OCI-LY7 (cell line): Measurements from ENCODE around the gene CSRNP3. TPM values are rescaled to one million over a fixed set of nuclear protein-coding genes. Genes with fewer than 3 reads are reported as not detected.

Experiments
- BruUV-seq: library from RNA; stranded (reverse); fragments of 400-500 nt; replicated peaks from 2 replicates; lab custom pipeline; 2021; lab: Mats Ljungman, UMichigan
- CTCF ChIA-PET: fragments of 300-600 bp; sonication (Branson Sonifier 250); formaldehyde crosslinking; loops from one replicate; lab custom pipeline; 2022; ENCODE audit warnings: antibody characterized with exemption; ENCODE audit not compliant: unreplicated experiment; lab: Charles Lee
- POLR2A ChIA-PET: fragments of 300-600 bp; sonication (Branson Sonifier 250); formaldehyde crosslinking; loops from one replicate; lab custom pipeline; 2022; ENCODE audit warnings: antibody characterized with exemption; lab: Charles Lee
- DNase-seq: peaks from one replicate; pipeline ENCODE4 v3.0.0-alpha.2; 2015; ENCODE audit warnings: low spot score
- H2AFZ ChIP-seq: fragments of 200-600 bp; sonication (generic), shearing (Covaris generic); 2 replicates; pipeline ENCODE4 v1.6.1; 2014; ENCODE audit warnings: mild to moderate bottlenecking, antibody characterized with exemption, low read length, moderate library complexity
- H3K27ac ChIP-seq: fragments of 200-600 bp; sonication (generic); 2 replicates; pipeline ENCODE4 v1.5.1; 2014; ENCODE audit warnings: mixed run types, low read depth, mild to moderate bottlenecking, moderate library complexity, low read length, inconsistent platforms; ENCODE audit not compliant: poor library complexity, severe bottlenecking
- H3K36me3 ChIP-seq: fragments of 200-600 bp; sonication (generic); 2 replicates; pipeline ENCODE4 v1.6.1; 2014; ENCODE audit warnings: mild to moderate bottlenecking, antibody characterized with exemption, low read length, moderate library complexity, mixed read lengths; ENCODE audit not compliant: insufficient read depth
- H3K4me1 ChIP-seq: fragments of 200-600 bp; sonication (generic); 2 replicates; pipeline ENCODE4 v1.5.1; 2014; ENCODE audit warnings: mild to moderate bottlenecking, low read length; ENCODE audit not compliant: insufficient read depth, poor library complexity, severe bottlenecking
- H3K4me2 ChIP-seq: fragments of 200-600 bp; sonication (generic); 2 replicates; pipeline ENCODE4 v1.6.1; 2014; ENCODE audit warnings: mild to moderate bottlenecking, low read length
- H3K4me3 ChIP-seq: fragments of 200-600 bp; sonication (generic); 2 replicates; pipeline ENCODE4 v1.5.1; 2014; ENCODE audit warnings: mild to moderate bottlenecking, low read depth, low read length; ENCODE audit not compliant: poor library complexity, severe bottlenecking
- H3K79me2 ChIP-seq: fragments of 200-600 bp; sonication (generic); 2 replicates; pipeline ENCODE4 v1.6.1; 2016; ENCODE audit warnings: low read depth, mild to moderate bottlenecking, low read length, moderate library complexity, mixed read lengths; ENCODE audit not compliant: insufficient read depth
- H3K9me2 ChIP-seq: fragments of 200-600 bp; sonication (generic); 2 replicates; pipeline ENCODE4 v1.6.1; 2016; ENCODE audit warnings: mild to moderate bottlenecking, low read length, mixed read lengths; ENCODE audit not compliant: insufficient read depth
- H3K9me3 ChIP-seq: fragments of 200-600 bp; sonication (generic); 2 replicates; pipeline ENCODE4 v1.6.1; 2014; ENCODE audit warnings: mild to moderate bottlenecking, mixed run types, low read length, mixed read lengths
- H4K20me1 ChIP-seq: fragments of 200-600 bp; sonication (generic); 2 replicates; pipeline ENCODE4 v1.6.1; 2014; ENCODE audit warnings: mild to moderate bottlenecking, antibody characterized with exemption, low read length, moderate library complexity, mixed read lengths; ENCODE audit not compliant: insufficient read depth
- EZH2phosphoT487 ChIP-seq: fragments of 200-600 bp; sonication (generic); IDR thresholded peaks from 2 replicates; pipeline ENCODE4 v1.6.1; 2018; ENCODE audit warnings: low read depth, borderline replicate concordance, mild to moderate bottlenecking, mixed run types, antibody characterized with exemption, low read length, moderate library complexity, mixed read lengths
- intact Hi-C: fragments of 100-400 bp; cut with micrococcal nuclease; formaldehyde crosslinking; loops from one replicate; pipeline ENCODE4 v1.10.0; 2022; ENCODE audit not compliant: unreplicated experiment
- total RNA-seq, 2 experiments: library from RNA; depleted of rRNA in 1 of 2; stranded (reverse); fragments of >200 nt in 1 of 2; shearing (Covaris generic) in 1 of 2; gene quantifications; 2 replicates each; pipeline ENCODE4 v1.2.3, GENCODE V29; 2014 to 2022
- TF ChIP-seq, protein P1 (sequence below): fragments of 200-600 bp; sonication (generic); conservative IDR thresholded peaks from 2 replicates; pipeline ENCODE4 v1.5.1; 2014; ENCODE audit warnings: mild to moderate bottlenecking, antibody characterized with exemption, low read length, moderate library complexity, mixed read lengths

Gene CSRNP3
- total RNA-seq, 2 experiments from 2014 or later = 0.44 to 1.4 TPM

DNA sequence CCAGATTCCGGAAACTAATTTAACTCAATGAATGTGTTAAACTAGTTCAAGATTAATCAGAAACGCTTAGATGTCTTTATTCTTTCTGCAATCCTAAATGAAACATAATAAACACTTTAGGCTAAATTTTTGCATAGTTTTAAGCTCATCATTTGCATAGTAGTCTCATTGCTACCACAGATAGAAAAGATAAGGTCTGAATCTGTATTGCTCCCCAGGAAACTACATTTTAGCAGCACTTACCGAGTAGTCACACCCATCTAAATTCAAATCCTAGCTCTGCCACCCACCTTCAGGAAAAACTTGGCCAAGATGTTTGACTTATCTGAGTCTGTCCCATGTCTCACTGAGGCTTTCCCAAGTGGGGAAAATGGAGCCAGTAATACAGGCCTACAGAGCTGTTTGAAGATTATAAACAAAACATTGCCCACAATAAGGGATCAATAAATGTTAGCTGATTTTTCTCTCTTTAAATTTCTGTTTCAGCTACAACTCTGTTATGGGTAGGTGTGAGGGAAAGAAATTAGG lies 237.5 kb downstream of the CSRNP3 start:
- H2AFZ ChIP-seq = no peak overlapping the region
- no peak for DNase-seq
- no peak overlapping the region for H3K4me2 ChIP-seq
- H4K20me1 ChIP-seq = no peaks in the 10 kb centered on the region
- ChIA-PET POLR2A (interaction anchor here (0.6 to 1.2 kb wide), 4 partner anchors 51 to 273 kb away, joined by 3 to 4 read pairs (median 3); no protein-coding TSS in a partner anchor), CTCF (no interaction called here)
- H3K79me2 ChIP-seq = no peaks in the 10 kb centered on the region
- BruUV-seq = no TSS peak
- no peaks in the 10 kb centered on the region for H3K36me3 ChIP-seq
- no peaks in the 10 kb centered on the region for H3K4me1 ChIP-seq
- TF ChIP-seq, protein P1, sequence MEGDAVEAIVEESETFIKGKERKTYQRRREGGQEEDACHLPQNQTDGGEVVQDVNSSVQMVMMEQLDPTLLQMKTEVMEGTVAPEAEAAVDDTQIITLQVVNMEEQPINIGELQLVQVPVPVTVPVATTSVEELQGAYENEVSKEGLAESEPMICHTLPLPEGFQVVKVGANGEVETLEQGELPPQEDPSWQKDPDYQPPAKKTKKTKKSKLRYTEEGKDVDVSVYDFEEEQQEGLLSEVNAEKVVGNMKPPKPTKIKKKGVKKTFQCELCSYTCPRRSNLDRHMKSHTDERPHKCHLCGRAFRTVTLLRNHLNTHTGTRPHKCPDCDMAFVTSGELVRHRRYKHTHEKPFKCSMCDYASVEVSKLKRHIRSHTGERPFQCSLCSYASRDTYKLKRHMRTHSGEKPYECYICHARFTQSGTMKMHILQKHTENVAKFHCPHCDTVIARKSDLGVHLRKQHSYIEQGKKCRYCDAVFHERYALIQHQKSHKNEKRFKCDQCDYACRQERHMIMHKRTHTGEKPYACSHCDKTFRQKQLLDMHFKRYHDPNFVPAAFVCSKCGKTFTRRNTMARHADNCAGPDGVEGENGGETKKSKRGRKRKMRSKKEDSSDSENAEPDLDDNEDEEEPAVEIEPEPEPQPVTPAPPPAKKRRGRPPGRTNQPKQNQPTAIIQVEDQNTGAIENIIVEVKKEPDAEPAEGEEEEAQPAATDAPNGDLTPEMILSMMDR = no peak
- TF ChIP-seq EZH2phosphoT487 = no peak
- intact Hi-C loops = no loop called here
- H3K9me3 ChIP-seq = no peaks in the 10 kb centered on the region
- H3K4me3 ChIP-seq = no peak overlapping the region
- no peak overlapping the region for H3K27ac ChIP-seq
- no peaks in the 10 kb centered on the region for H3K9me2 ChIP-seq

DNA sequence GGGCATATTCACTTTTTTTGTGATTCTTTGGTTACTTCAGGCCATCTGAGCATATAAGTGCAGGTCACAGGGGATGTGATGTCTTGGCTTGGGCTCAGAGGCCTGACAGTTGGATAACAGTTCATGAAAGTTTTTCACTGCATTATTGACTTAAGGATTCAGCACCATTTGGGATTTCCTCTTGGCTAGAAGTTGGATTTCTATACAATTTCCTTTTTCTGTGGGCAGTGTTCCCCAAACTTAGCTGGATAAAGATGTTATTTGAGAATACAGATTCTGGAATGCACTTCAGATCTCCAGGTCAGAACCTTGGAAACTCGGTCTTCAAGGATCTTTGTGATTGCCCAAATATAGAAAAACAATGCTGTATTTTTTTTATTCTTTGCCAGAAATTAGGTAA lies 246.6 kb downstream of the CSRNP3 start:
- intact Hi-C loops = no loop called here
- POLR2A ChIA-PET = no interaction called here
- BruUV-seq = no TSS peak

More for the DNA sequence above, 246.6 kb downstream of the CSRNP3 start:
- Histone ChIP-seq H3K9me2 (no peaks in the 10 kb centered on the region), H3K79me2 (no peaks in the 10 kb centered on the region), H3K36me3 (no peaks in the 10 kb centered on the region), H2AFZ (no peak overlapping the region), H3K9me3 (no peaks in the 10 kb centered on the region), H3K27ac (no peak overlapping the region), H4K20me1 (no peaks in the 10 kb centered on the region), H3K4me2 (no peak overlapping the region), H3K4me3 (no peak overlapping the region), H3K4me1 (no peaks in the 10 kb centered on the region)
- no peak for DNase-seq
- TF ChIP-seq, protein P1 = no peak
- no peak for TF ChIP-seq EZH2phosphoT487
- CTCF ChIA-PET = no interaction called here
